CMK (cell line): ENCODE measurements around the gene SAPCD1.
"Not testable (repeated sequence)": the region's sequence is repeated elsewhere in the genome, so short reads cannot be mapped to it uniquely, and the experiment has no call there.

Experiments used
- DNase-seq: peaks from one replicate; pipeline ENCODE4 v3.0.0-alpha.2; 2010; ENCODE audit warnings: low read depth

SAPCD1 gene

GRCh38 chr6:31777667-31778050 lies 15.2 kb downstream of the SAPCD1 start:
- no peak for DNase-seq

GRCh38 chr6:31778193-31778592 lies 15.7 kb downstream of the SAPCD1 start:
- DNase-seq: no peak

GRCh38 chr6:31778999-31779885 lies 16.8 kb downstream of the SAPCD1 start:
- DNase-seq: no peak

- DNase-seq: no peak
Observed at GRCh38 chr6:31779908-31780307, 17.5 kb downstream of the SAPCD1 start.

- no peak for DNase-seq
Observed at GRCh38 chr6:31780507-31781243, 18.2 kb downstream of the SAPCD1 start.

- no peak for DNase-seq
Observed at GRCh38 chr6:31781244-31782125, 19.0 kb downstream of the SAPCD1 start.

GRCh38 chr6:31782126-31782855 lies 19.8 kb downstream of the SAPCD1 start:
- no peak for DNase-seq

GRCh38 chr6:31784098-31784925 lies 21.9 kb downstream of the SAPCD1 start:
- no peak for DNase-seq

GRCh38 chr6:31785475-31785874 lies 23.0 kb downstream of the SAPCD1 start:
- no peak for DNase-seq

GRCh38 chr6:31791324-31792089 lies 29.1 kb downstream of the SAPCD1 start:
- no peak for DNase-seq

GRCh38 chr6:31792090-31792374 lies 29.6 kb downstream of the SAPCD1 start:
- no peak for DNase-seq

GRCh38 chr6:31792761-31793171 lies 30.3 kb downstream of the SAPCD1 start:
- DNase-seq: no peak

- not testable (repeated sequence) for DNase-seq
Observed at GRCh38 chr6:31793927-31794245, 31.4 kb downstream of the SAPCD1 start.

- DNase-seq: no peak
Observed at GRCh38 chr6:31794294-31794865, 31.9 kb downstream of the SAPCD1 start.

GRCh38 chr6:31794866-31795615 lies 32.6 kb downstream of the SAPCD1 start:
- no peak for DNase-seq

GRCh38 chr6:31795616-31796298 lies 33.3 kb downstream of the SAPCD1 start, which contains the start of gene VARS1:
VARS1 (minus strand) TSS chr6:31795752; CDS start chr6:31795217, 535 bp downstream.
- peak; percentile 89 for DNase-seq

- DNase-seq: no peak
Observed at GRCh38 chr6:31796993-31797385, 34.5 kb downstream of the SAPCD1 start.

GRCh38 chr6:31797588-31797987 lies 35.1 kb downstream of the SAPCD1 start:
- no peak for DNase-seq
